IgD-negative memory B cell (primary cell): ENCODE results near the gene MMUT. TPM values are rescaled to one million over a fixed set of nuclear protein-coding genes. Genes with fewer than 3 reads are reported as not detected.
A peak's percentile ranks its signal among the peaks of the same experiment; 100 is the strongest.
"Not testable (repeated sequence)": the region's sequence is repeated elsewhere in the genome, so short reads cannot be mapped to it uniquely, and the experiment has no call there.

Experiments used
- H3K27ac Mint-ChIP-seq, 3 donors: one replicate each; pipeline ENCODE4 v1.8.0; 2020 to 2022; ENCODE audit warnings: mild to moderate bottlenecking in 3 of 3, mixed read lengths in 3 of 3, moderate library complexity in 1 of 3
- H3K27me3 Mint-ChIP-seq: one replicate; pipeline ENCODE4 v1.8.0; 2021; ENCODE audit warnings: mixed read lengths
- H3K36me3 Mint-ChIP-seq: one replicate; pipeline ENCODE4 v1.8.0; 2020; ENCODE audit warnings: mild to moderate bottlenecking, mixed read lengths
- H3K4me1 Mint-ChIP-seq, 3 donors: one replicate each; pipeline ENCODE4 v1.8.0; 2020 to 2022; ENCODE audit warnings: mixed read lengths in 3 of 3, mild to moderate bottlenecking in 1 of 3
- H3K4me3 Mint-ChIP-seq, 4 donors: one replicate each; pipeline ENCODE4 v1.8.0; 2020 to 2022; ENCODE audit warnings: mild to moderate bottlenecking in 4 of 4, mixed read lengths in 4 of 4, moderate library complexity in 3 of 4
- H3K9me3 Mint-ChIP-seq, 3 donors: one replicate each; pipeline ENCODE4 v1.8.0; 2020 to 2021; ENCODE audit warnings: mixed read lengths in 3 of 3, mild to moderate bottlenecking in 1 of 3
- polyA plus RNA-seq: library from polyadenylated mRNA; unstranded; fragments of 300-500 nt; fragmentation: Illumina TruSeq; gene quantifications from one replicate; pipeline ENCODE4 v1.2.3, GENCODE V29; 2021

MMUT gene
- 10.4 TPM for polyA plus RNA-seq

GRCh38 chr6:49462927-49463611, at the start of gene MMUT, which contains the start of gene CENPQ:
Gene MMUT (minus strand): TSS chr6:49463253. CDS start chr6:49459466, 3,787 bp downstream.
Gene CENPQ (plus strand): TSS chr6:49463370. CDS start chr6:49470177, 6,807 bp downstream.
- H3K4me3 Mint-ChIP-seq: peak within 1 kb of the TSS; percentile 94 to 99 (median 98)

GRCh38 chr6:49509342-49509741, 46.3 kb upstream of the MMUT start:
- Mint-ChIP-seq H3K36me3 (no peaks in the 10 kb centered on the region), H3K4me3 (no peak overlapping the region)

More at GRCh38 chr6:49462927-49463611, at the start of gene MMUT, which contains the start of gene CENPQ:
- peaks cover 3% of the 10 kb centered on the region for H3K36me3 Mint-ChIP-seq
- H3K27me3 Mint-ChIP-seq: no peaks in the 10 kb centered on the region
- H3K27ac Mint-ChIP-seq: peak within 1 kb of the TSS; percentile 65 to 98 (median 91)
- H3K4me1 Mint-ChIP-seq: peaks cover 28 to 44% (median 36%) of the 10 kb centered on the region in 3 donors
- no peaks in the 10 kb centered on the region for H3K9me3 Mint-ChIP-seq

GRCh38 chr6:49506569-49507111, 43.6 kb upstream of the MMUT start:
- Mint-ChIP-seq H3K4me1 (peaks cover 0 to 1% (median 0%) of the 10 kb centered on the region in 3 donors), H3K9me3 (peaks cover 2 to 5% (median 3%) of the 10 kb centered on the region in 3 donors), H3K27me3 (peaks cover 4% of the 10 kb centered on the region), H3K4me3 (no peak overlapping the region), H3K36me3 (no peaks in the 10 kb centered on the region), H3K27ac (no peak overlapping the region)

More at GRCh38 chr6:49509342-49509741, 46.3 kb upstream of the MMUT start:
- Mint-ChIP-seq H3K4me1 (peaks cover 0 to 1% (median 0%) of the 10 kb centered on the region in 3 donors), H3K27ac (no peak overlapping the region), H3K27me3 (peaks cover 3% of the 10 kb centered on the region), H3K9me3 (peaks cover 2 to 6% (median 3%) of the 10 kb centered on the region in 3 donors)

GRCh38 chr6:49504666-49505065, 41.6 kb upstream of the MMUT start:
- Mint-ChIP-seq H3K27ac (no peak overlapping the region), H3K9me3 (peaks cover 0 to 5% (median 3%) of the 10 kb centered on the region in 3 donors), H3K4me3 (no peak overlapping the region), H3K4me1 (peaks cover 0 to 1% (median 0%) of the 10 kb centered on the region in 3 donors), H3K36me3 (no peaks in the 10 kb centered on the region), H3K27me3 (peaks cover 4% of the 10 kb centered on the region)

GRCh38 chr6:49499623-49500022, 36.6 kb upstream of the MMUT start, which contains the start of gene GLYATL3:
Gene GLYATL3 (plus strand): TSS chr6:49499923. CDS start chr6:49511991, 12,068 bp downstream.
- Mint-ChIP-seq H3K4me1 (no peaks in the 10 kb centered on the region), H3K27me3 (peaks cover 2% of the 10 kb centered on the region), H3K4me3 (no peak within 1 kb of the TSS), H3K27ac (no peak within 1 kb of the TSS), H3K36me3 (no peaks in the 10 kb centered on the region), H3K9me3 (no peaks in the 10 kb centered on the region)

GRCh38 chr6:49499126-49499525, 36.1 kb upstream of the MMUT start:
- Mint-ChIP-seq H3K27me3 (peaks cover 2% of the 10 kb centered on the region), H3K9me3 (no peaks in the 10 kb centered on the region), H3K4me3 (no peak overlapping the region), H3K4me1 (no peaks in the 10 kb centered on the region), H3K27ac (no peak overlapping the region), H3K36me3 (peaks cover 4% of the 10 kb centered on the region)

- Mint-ChIP-seq H3K4me1 (no peaks in the 10 kb centered on the region), H3K9me3 (no peaks in the 10 kb centered on the region), H3K4me3 (no peak overlapping the region), H3K27me3 (no peaks in the 10 kb centered on the region), H3K27ac (no peak overlapping the region), H3K36me3 (peaks cover 9% of the 10 kb centered on the region)
These were observed 34.3 kb upstream of the MMUT start for GRCh38 chr6:49497304-49497703.

GRCh38 chr6:49490633-49491032, 27.6 kb upstream of the MMUT start:
- Mint-ChIP-seq H3K36me3 (peaks cover 27% of the 10 kb centered on the region), H3K27ac (no peak overlapping the region), H3K4me1 (no peaks in the 10 kb centered on the region), H3K9me3 (no peaks in the 10 kb centered on the region), H3K27me3 (no peaks in the 10 kb centered on the region), H3K4me3 (no peak overlapping the region)

- not testable (repeated sequence) for H3K27ac Mint-ChIP-seq, H3K9me3 Mint-ChIP-seq
These were observed 20.3 kb upstream of the MMUT start for GRCh38 chr6:49483380-49483779.

GRCh38 chr6:49481846-49482245, 18.8 kb upstream of the MMUT start:
- not testable (repeated sequence) for H3K4me3 Mint-ChIP-seq, H3K27ac Mint-ChIP-seq, H3K9me3 Mint-ChIP-seq, H3K27me3 Mint-ChIP-seq, H3K4me1 Mint-ChIP-seq
- peaks cover 11% of the 10 kb centered on the region for H3K36me3 Mint-ChIP-seq

More at GRCh38 chr6:49483380-49483779, 20.3 kb upstream of the MMUT start:
- peaks cover 13% of the 10 kb centered on the region for H3K36me3 Mint-ChIP-seq
- H3K4me3 Mint-ChIP-seq, H3K27me3 Mint-ChIP-seq, H3K4me1 Mint-ChIP-seq: not testable (repeated sequence)

GRCh38 chr6:49479308-49479970, 16.4 kb upstream of the MMUT start:
- H3K4me3 Mint-ChIP-seq: no peak overlapping the region
- H3K27ac Mint-ChIP-seq: no peak overlapping the region
- H3K27me3 Mint-ChIP-seq: no peaks in the 10 kb centered on the region
- no peaks in the 10 kb centered on the region for H3K9me3 Mint-ChIP-seq
- peaks cover 11% of the 10 kb centered on the region for H3K36me3 Mint-ChIP-seq
- no peaks in the 10 kb centered on the region for H3K4me1 Mint-ChIP-seq

- H3K4me3 Mint-ChIP-seq, H3K27me3 Mint-ChIP-seq, H3K36me3 Mint-ChIP-seq, H3K9me3 Mint-ChIP-seq, H3K4me1 Mint-ChIP-seq, H3K27ac Mint-ChIP-seq: not testable (repeated sequence)
These were observed 13.5 kb upstream of the MMUT start for GRCh38 chr6:49476564-49476963.

GRCh38 chr6:49468042-49468441, 5.0 kb upstream of the MMUT start:
- H3K36me3 Mint-ChIP-seq: no peaks in the 10 kb centered on the region
- H3K27ac Mint-ChIP-seq: no peak overlapping the region
- H3K27me3 Mint-ChIP-seq: no peaks in the 10 kb centered on the region
- no peak overlapping the region for H3K4me3 Mint-ChIP-seq
- H3K9me3 Mint-ChIP-seq: no peaks in the 10 kb centered on the region
- peaks cover 14 to 25% (median 17%) of the 10 kb centered on the region in 3 donors for H3K4me1 Mint-ChIP-seq

- Mint-ChIP-seq H3K27ac (peak overlapping the region in 1 of 3 donors; percentile 5), H3K4me1 (peaks cover 28 to 41% (median 36%) of the 10 kb centered on the region in 3 donors), H3K9me3 (no peaks in the 10 kb centered on the region), H3K36me3 (no peaks in the 10 kb centered on the region), H3K4me3 (peak overlapping the region; percentile 1 to 72 (median 38)), H3K27me3 (no peaks in the 10 kb centered on the region)
These were observed 1.6 kb upstream of the MMUT start for GRCh38 chr6:49464691-49465090.

- H3K9me3 Mint-ChIP-seq: no peaks in the 10 kb centered on the region
- no peaks in the 10 kb centered on the region for H3K27me3 Mint-ChIP-seq
- H3K4me1 Mint-ChIP-seq: peaks cover 28 to 44% (median 36%) of the 10 kb centered on the region in 3 donors
- H3K27ac Mint-ChIP-seq: peak overlapping the region; percentile 65 to 98 (median 91)
- H3K4me3 Mint-ChIP-seq: peak overlapping the region; percentile 94 to 99 (median 98)
- H3K36me3 Mint-ChIP-seq: peaks cover 1% of the 10 kb centered on the region
These were observed 537 bp upstream of the MMUT start for GRCh38 chr6:49463612-49463967.
